ENCODE results near the gene THBS3. TPM values are rescaled to one million over a fixed set of nuclear protein-coding genes. Genes with fewer than 3 reads are reported as not detected.
"Not testable (repeated sequence)": the region's sequence is repeated elsewhere in the genome, so short reads cannot be mapped to it uniquely, and the experiment has no call there.

The THBS3 gene
- polyA plus RNA-seq, 4 donors, result 11.3 to 24.9 (median 14.8) TPM

DNA sequence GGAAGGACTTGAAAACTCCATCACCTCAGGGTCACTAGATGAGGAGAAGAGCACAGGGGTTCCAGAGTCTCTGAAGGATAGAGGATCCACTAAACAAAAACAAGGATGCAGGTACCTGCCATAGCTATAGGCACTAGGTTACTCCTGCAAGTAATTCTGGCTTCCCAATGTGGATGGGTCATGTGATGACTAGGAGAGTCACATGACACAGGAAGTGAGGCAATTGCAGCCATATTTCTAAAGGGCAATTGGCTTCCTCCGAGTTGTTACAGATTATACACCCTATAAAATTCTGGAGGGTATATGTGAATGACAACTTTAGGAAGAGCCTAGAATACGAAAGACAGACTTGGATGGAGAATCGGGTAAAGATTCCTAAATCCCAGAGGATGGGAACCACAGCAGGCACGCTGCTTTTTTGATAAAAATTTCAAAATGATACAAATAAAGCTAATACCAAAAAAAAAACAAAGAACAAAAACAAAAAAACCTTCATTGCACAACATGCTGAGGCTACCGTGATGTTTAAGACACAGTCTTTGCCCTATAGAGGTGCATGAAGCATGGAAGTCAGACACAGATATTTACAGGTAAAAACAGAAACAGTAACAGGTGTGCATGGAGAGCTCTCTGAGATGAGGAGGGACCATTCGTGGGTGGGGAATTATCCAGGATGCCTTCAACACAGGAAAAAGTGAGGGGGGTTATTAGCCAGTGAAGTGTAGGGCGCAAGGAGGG lies 11.3 kb upstream of the THBS3 start:
- peak overlapping the region in 2 of 3 donors; percentile 51 to 71 for H3K27ac ChIP-seq (ENCODE audit: low read depth in 1 of 3, low read length in 2 of 3)
- peaks cover 0 to 21% (median 0%) of the 10 kb centered on the region in 3 donors for H3K36me3 ChIP-seq (ENCODE audit: control insufficient read depth in 3 of 3, insufficient read depth in 2 of 3, low read depth in 1 of 3, low read length in 3 of 3)
- peaks cover 0 to 7% (median 0%) of the 10 kb centered on the region in 3 donors for H3K4me1 ChIP-seq (ENCODE audit: control insufficient read depth in 3 of 3, insufficient read depth in 2 of 3, low read depth in 1 of 3, low read length in 2 of 3)
- FAIRE-seq (no peak), DNase-seq (peak; percentile 62 to 87)
- H3K9me3 ChIP-seq (ENCODE audit: control insufficient read depth in 2 of 2, insufficient read depth in 1 of 2, low read depth in 1 of 2, low read length in 1 of 2), result no peaks in the 10 kb centered on the region
- peak overlapping the region in 1 of 3 donors; percentile 43 for H3K4me3 ChIP-seq (ENCODE audit: low read depth in 1 of 3, low read length in 3 of 3)
- 45 to 52% (median 48%) methylated on average over 7 of the region's 7 CpGs for WGBS, 3 donors
- H3K27me3 ChIP-seq (ENCODE audit: control insufficient read depth in 3 of 3, insufficient read depth in 3 of 3, low read length in 3 of 3), result no peaks in the 10 kb centered on the region

DNA sequence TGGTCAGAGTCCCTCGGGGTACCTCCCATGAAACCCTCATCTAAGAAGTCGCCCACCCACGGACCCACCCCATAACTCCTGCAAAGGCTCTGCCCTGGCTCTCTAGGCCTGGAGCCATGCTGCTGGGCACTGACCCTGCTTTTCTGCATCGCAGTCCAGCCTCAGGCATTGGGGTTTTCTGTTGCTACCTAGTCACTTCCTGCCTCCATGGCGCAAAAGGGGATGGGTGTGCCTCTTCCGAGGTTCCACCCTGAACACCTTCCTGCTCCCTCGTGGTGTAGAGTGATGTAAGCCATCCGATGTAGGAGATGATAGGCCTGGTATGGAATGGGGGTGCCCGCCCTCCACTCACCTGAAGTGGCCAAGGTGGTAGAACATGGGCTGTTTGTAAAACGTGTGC lies 7.0 kb upstream of the THBS3 start:
- H3K9me3 ChIP-seq (ENCODE audit: control insufficient read depth in 2 of 2, insufficient read depth in 1 of 2, low read depth in 1 of 2, low read length in 1 of 2); H3K4me3 ChIP-seq (ENCODE audit: low read depth in 1 of 3, low read length in 3 of 3); H3K4me1 ChIP-seq (ENCODE audit: control insufficient read depth in 3 of 3, insufficient read depth in 2 of 3, low read depth in 1 of 3, low read length in 2 of 3); H3K27ac ChIP-seq (ENCODE audit: low read depth in 1 of 3, low read length in 2 of 3); FAIRE-seq; H3K27me3 ChIP-seq (ENCODE audit: control insufficient read depth in 3 of 3, insufficient read depth in 3 of 3, low read length in 3 of 3); DNase-seq: not testable (repeated sequence)
- peaks cover 0 to 34% (median 0%) of the 10 kb centered on the region in 3 donors for H3K36me3 ChIP-seq (ENCODE audit: control insufficient read depth in 3 of 3, insufficient read depth in 2 of 3, low read depth in 1 of 3, low read length in 3 of 3)
- 76 to 84% (median 77%) methylated on average over 3 to 9 of the region's 10 CpGs for WGBS, 3 donors

DNA sequence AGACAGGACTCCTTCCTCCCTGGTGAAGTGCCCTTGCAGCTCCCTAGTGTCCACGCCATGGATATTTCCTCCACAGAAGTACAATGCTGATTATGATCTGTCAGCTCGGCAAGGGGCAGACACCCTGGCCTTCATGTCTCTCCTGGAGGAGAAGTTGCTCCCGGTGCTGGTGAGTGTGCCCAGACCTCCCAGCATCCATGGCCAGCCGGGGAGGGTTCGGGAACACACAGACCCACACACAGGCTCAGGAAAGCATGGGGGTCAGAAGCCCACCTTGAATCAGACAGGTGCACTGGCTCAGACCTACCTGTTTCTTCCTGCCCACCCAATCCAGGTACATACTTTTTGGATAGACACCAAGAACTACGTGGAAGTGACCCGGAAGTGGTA lies 4.3 kb upstream of the THBS3 start:
- not testable (repeated sequence) for DNase-seq; FAIRE-seq; H3K27ac ChIP-seq (ENCODE audit: low read depth in 1 of 3, low read length in 2 of 3); H3K27me3 ChIP-seq (ENCODE audit: control insufficient read depth in 3 of 3, insufficient read depth in 3 of 3, low read length in 3 of 3); H3K9me3 ChIP-seq (ENCODE audit: control insufficient read depth in 2 of 2, insufficient read depth in 1 of 2, low read depth in 1 of 2, low read length in 1 of 2); H3K4me3 ChIP-seq (ENCODE audit: low read depth in 1 of 3, low read length in 3 of 3)
- peaks cover 0 to 20% (median 8%) of the 10 kb centered on the region in 3 donors for H3K4me1 ChIP-seq (ENCODE audit: control insufficient read depth in 3 of 3, insufficient read depth in 2 of 3, low read depth in 1 of 3, low read length in 2 of 3)
- 75 to 85% (median 76%) methylated on average over 7 of the region's 7 CpGs for WGBS, 3 donors
- peaks cover 0 to 34% (median 0%) of the 10 kb centered on the region in 3 donors for H3K36me3 ChIP-seq (ENCODE audit: control insufficient read depth in 3 of 3, insufficient read depth in 2 of 3, low read depth in 1 of 3, low read length in 3 of 3)

DNA sequence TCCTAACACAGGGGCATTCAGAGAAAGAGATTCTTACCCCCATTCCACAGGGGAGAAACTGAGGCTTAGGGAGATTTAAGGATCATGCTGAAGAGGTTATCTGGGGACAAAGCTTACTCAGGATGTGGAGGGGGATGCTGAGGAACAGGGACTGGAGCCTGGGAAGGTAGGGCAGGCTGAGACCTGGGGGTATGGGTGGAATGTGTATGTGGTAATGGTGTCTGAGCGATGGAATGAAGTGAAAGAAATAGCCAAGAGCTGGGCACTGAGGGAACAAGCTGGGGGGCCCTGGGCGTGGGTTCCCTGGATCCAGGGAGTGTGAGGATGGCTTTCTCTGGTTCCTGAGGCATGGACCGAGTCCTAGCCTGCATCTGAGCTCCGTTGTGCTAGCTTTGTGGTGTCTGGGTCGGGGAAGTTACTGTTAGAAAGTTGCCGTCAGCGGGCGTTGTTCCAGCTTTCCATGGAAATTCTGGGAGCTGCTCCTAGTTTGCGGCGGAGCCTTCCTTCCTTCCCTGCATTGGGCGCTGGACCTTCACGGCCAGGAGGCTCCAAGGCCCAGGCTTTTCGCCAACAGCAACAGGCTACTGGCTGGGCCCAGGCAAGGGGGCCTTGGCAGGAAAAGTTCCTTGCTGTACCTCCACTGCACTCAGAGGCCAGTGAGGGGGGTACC lies 3.8 kb upstream of the THBS3 start:
- not testable (repeated sequence) for DNase-seq; H3K9me3 ChIP-seq (ENCODE audit: control insufficient read depth in 2 of 2, insufficient read depth in 1 of 2, low read depth in 1 of 2, low read length in 1 of 2); FAIRE-seq; H3K27me3 ChIP-seq (ENCODE audit: control insufficient read depth in 3 of 3, insufficient read depth in 3 of 3, low read length in 3 of 3); H3K4me3 ChIP-seq (ENCODE audit: low read depth in 1 of 3, low read length in 3 of 3); H3K27ac ChIP-seq (ENCODE audit: low read depth in 1 of 3, low read length in 2 of 3)
- WGBS, 3 donors, result 78 to 93% (median 87%) methylated on average over 13 of the region's 13 CpGs
- Histone ChIP-seq H3K4me1 (ENCODE audit: control insufficient read depth in 3 of 3, insufficient read depth in 2 of 3, low read depth in 1 of 3, low read length in 2 of 3) (peaks cover 0 to 22% (median 8%) of the 10 kb centered on the region in 3 donors), H3K36me3 (ENCODE audit: control insufficient read depth in 3 of 3, insufficient read depth in 2 of 3, low read depth in 1 of 3, low read length in 3 of 3) (peaks cover 0 to 32% (median 0%) of the 10 kb centered on the region in 3 donors)

DNA sequence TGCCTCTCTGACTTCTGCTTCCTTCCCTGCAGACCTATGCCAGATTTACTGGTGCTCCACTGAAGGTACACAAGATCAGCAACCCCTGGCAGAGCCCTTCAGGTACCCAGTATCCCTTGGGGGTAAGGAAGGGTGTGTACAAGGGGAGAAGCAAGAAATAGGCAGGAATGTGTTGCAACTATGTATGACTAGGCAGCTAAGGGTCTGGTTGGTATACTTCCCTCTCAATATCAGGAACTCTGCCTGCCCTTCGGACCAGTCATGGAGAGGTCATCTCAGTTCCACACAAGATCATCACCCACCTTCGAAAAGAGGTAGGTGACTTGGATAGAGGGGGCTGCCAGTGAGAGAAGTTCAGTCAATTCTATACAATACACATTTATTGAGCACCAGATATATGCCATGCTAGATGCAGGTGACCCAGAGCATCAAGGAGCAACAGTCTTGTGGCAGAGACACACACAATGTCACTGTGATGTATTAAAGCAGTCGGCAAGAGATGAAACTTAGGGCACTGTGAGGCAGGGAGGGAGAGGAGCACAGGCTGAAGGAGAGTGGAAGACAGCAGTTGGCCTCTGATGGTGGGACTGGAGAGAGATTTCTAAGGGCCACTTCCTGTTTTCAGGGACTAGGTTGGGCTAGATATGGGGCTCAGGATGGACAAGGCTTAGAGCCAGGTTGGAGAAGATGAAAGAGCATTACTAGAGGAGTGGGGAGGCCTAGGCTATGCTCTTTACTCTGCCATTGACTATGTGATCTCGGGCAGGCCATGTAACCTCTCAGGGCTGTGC lies 2.8 kb upstream of the THBS3 start:
- no peak for DNase-seq
- Histone ChIP-seq H3K27ac (ENCODE audit: low read depth in 1 of 3, low read length in 2 of 3) (no peak overlapping the region), H3K4me3 (ENCODE audit: low read depth in 1 of 3, low read length in 3 of 3) (no peak overlapping the region), H3K36me3 (ENCODE audit: control insufficient read depth in 3 of 3, insufficient read depth in 2 of 3, low read depth in 1 of 3, low read length in 3 of 3) (peaks cover 0 to 25% (median 0%) of the 10 kb centered on the region in 3 donors), H3K4me1 (ENCODE audit: control insufficient read depth in 3 of 3, insufficient read depth in 2 of 3, low read depth in 1 of 3, low read length in 2 of 3) (peaks cover 0 to 22% (median 8%) of the 10 kb centered on the region in 3 donors), H3K9me3 (ENCODE audit: control insufficient read depth in 2 of 2, insufficient read depth in 1 of 2, low read depth in 1 of 2, low read length in 1 of 2) (no peaks in the 10 kb centered on the region), H3K27me3 (ENCODE audit: control insufficient read depth in 3 of 3, insufficient read depth in 3 of 3, low read length in 3 of 3) (no peaks in the 10 kb centered on the region)
- WGBS, 3 donors, result 81 to 87% (median 85%) methylated on average over 4 of the region's 4 CpGs
- no peak for FAIRE-seq

DNA sequence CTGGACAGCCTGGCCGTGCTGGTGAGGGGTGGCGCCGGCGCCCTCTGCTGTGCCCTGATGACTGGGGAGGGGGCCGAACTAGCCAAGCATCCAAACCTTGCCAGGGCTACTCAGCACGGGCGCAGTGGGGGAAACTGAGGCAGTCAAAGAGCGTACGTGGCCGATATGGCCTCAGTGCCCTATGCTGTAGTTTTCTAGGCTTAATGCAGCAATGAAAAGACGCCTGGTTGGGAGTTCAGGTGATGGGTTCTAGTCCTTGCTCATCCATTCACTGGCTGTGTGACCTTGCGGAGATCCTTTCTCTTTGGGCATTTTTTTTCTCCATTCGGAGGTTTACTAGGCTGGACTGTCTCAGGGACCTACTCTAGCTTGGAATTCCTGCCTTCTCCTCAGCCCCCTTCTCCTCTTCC lies 1.6 kb upstream of the THBS3 start:
- H3K4me1 ChIP-seq (ENCODE audit: control insufficient read depth in 3 of 3, insufficient read depth in 2 of 3, low read depth in 1 of 3, low read length in 2 of 3), result peaks cover 0 to 22% (median 8%) of the 10 kb centered on the region in 3 donors
- no peaks in the 10 kb centered on the region for H3K9me3 ChIP-seq (ENCODE audit: control insufficient read depth in 2 of 2, insufficient read depth in 1 of 2, low read depth in 1 of 2, low read length in 1 of 2)
- WGBS, 3 donors, result 2% methylated on average over 13 of the region's 13 CpGs
- peak overlapping the region; percentile 84 to 100 (median 98) for H3K27ac ChIP-seq (ENCODE audit: low read depth in 1 of 3, low read length in 2 of 3)
- peak overlapping the region; percentile 62 to 86 (median 79) for H3K4me3 ChIP-seq (ENCODE audit: low read depth in 1 of 3, low read length in 3 of 3)
- FAIRE-seq, result no peak
- peaks cover 0 to 22% (median 0%) of the 10 kb centered on the region in 3 donors for H3K36me3 ChIP-seq (ENCODE audit: control insufficient read depth in 3 of 3, insufficient read depth in 2 of 3, low read depth in 1 of 3, low read length in 3 of 3)
- H3K27me3 ChIP-seq (ENCODE audit: control insufficient read depth in 3 of 3, insufficient read depth in 3 of 3, low read length in 3 of 3), result no peaks in the 10 kb centered on the region
- DNase-seq, result no peak

DNA sequence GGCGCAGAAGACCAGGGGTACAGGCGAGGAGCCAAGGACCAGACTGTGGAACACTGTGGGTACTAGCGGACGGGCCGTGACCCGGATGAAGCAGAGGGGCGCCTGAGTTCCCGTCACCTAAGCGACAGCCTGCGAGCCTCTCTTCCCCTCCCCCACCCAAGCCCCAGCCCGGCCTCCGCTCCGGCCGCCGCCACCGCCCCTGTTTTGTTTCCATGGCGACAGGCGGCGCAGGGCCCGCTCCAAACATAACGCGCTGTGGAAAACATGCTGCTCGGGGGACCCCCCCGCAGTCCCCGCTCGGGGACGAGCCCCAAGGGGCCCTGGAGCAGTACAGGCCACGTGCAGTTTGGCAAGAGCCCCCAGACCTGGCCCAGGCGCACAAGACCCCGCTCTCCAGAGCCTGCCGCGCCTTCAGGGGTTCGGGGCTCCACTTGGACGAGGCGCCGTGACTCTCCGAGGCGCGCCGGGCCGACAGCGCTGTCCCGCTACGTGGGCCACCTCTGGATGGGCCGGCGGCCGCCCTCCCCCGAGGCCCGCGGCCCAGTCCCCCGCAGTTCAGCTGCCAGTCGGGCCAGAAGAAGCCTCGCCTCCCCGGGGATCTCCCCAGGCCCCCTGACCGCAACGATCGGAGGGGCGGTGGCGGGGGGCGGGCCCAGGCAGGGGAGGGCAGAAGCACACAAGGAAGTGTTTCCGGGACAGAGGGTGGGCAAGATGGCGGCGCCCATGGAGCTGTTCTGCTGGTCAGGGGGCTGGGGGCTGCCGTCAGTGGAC lies 1.0 kb upstream of the THBS3 start, which contains the start of gene MTX1:
Gene MTX1 (plus strand): TSS at position 155 of the 771 bp plus-strand sequence. CDS start 110 bp downstream, at position 265.
- H3K9me3 ChIP-seq (ENCODE audit: control insufficient read depth in 2 of 2, insufficient read depth in 1 of 2, low read depth in 1 of 2, low read length in 1 of 2), result no peaks in the 10 kb centered on the region
- WGBS, 3 donors, result 0% methylated on average over 43 to 64 of the region's 64 CpGs
- peak within 1 kb of the TSS; percentile 84 to 100 (median 98) for H3K27ac ChIP-seq (ENCODE audit: low read depth in 1 of 3, low read length in 2 of 3)
- FAIRE-seq (no peak), DNase-seq (peak; percentile 74 to 93)
- H3K27me3 ChIP-seq (ENCODE audit: control insufficient read depth in 3 of 3, insufficient read depth in 3 of 3, low read length in 3 of 3), result no peaks in the 10 kb centered on the region
- peaks cover 0 to 22% (median 8%) of the 10 kb centered on the region in 3 donors for H3K4me1 ChIP-seq (ENCODE audit: control insufficient read depth in 3 of 3, insufficient read depth in 2 of 3, low read depth in 1 of 3, low read length in 2 of 3)
- H3K4me3 ChIP-seq (ENCODE audit: low read depth in 1 of 3, low read length in 3 of 3), result peak within 1 kb of the TSS; percentile 62 to 86 (median 79)
- H3K36me3 ChIP-seq (ENCODE audit: control insufficient read depth in 3 of 3, insufficient read depth in 2 of 3, low read depth in 1 of 3, low read length in 3 of 3), result peaks cover 0 to 22% (median 0%) of the 10 kb centered on the region in 3 donors
